GM12878 (cell line): Measurements from ENCODE around the gene CREB3L1. TPM values are rescaled to one million over a fixed set of nuclear protein-coding genes. Genes with fewer than 3 reads are reported as not detected.

Experiments used
- BCL3 ChIP-seq: IDR thresholded peaks from 2 replicates; pipeline ENCODE4 v1.6.1; 2011; ENCODE audit warnings: borderline replicate concordance, low read depth, mild to moderate bottlenecking, moderate library complexity, low read length; ENCODE audit not compliant: insufficient read depth, poor library complexity, severe bottlenecking
- CHD1 ChIP-seq: IDR thresholded peaks from 2 replicates; pipeline ENCODE4 v1.6.1; 2012; ENCODE audit warnings: low read depth, low read length, improper control_type of control experiment
- EGR1 ChIP-seq, 2 experiments: IDR thresholded peaks; 1 replicate in 1 of 2; 2 replicates in 1 of 2; pipeline ENCODE4 v1.6.1; 2011 to 2012; ENCODE audit warnings: low read depth in 2 of 2, low read length in 2 of 2, borderline replicate concordance in 1 of 2, mild to moderate bottlenecking in 1 of 2, moderate library complexity in 1 of 2
- ELK1 ChIP-seq: IDR thresholded peaks from 2 replicates; pipeline ENCODE4 v1.6.1; 2012; ENCODE audit warnings: low read depth, low read length, improper control_type of control experiment
- HDAC2 ChIP-seq: fragments of 200-600 bp; sonication (generic); IDR thresholded peaks from 2 replicates; pipeline ENCODE4 v1.6.1; 2017
- IKZF2 ChIP-seq, 2 experiments: fragments of 450-650 bp; IDR thresholded peaks; 2 replicates each; pipeline ENCODE4 v1.6.1; 2017; ENCODE audit warnings: mild to moderate bottlenecking in 2 of 2, moderate library complexity in 2 of 2
- MXI1 ChIP-seq: fragments of 150-350 bp; IDR thresholded peaks from 2 replicates; pipeline ENCODE4 v1.6.1; 2011; ENCODE audit warnings: low read depth, mild to moderate bottlenecking, inconsistent platforms, low read length, improper control_type of control experiment
- POU2F2 ChIP-seq: IDR thresholded peaks from 3 replicates; pipeline ENCODE4 v1.6.1; 2011; ENCODE audit warnings: low read depth, mild to moderate bottlenecking, low read length, borderline replicate concordance
- SREBF2 ChIP-seq: IDR thresholded peaks from 2 replicates; pipeline ENCODE4 v1.6.1; 2012; ENCODE audit warnings: mild to moderate bottlenecking, low read length
- ZBTB4 ChIP-seq: fragments of 450-650 bp; formaldehyde crosslinking; IDR thresholded peaks from 2 replicates; pipeline ENCODE4 v1.4.0; 2022; ENCODE audit warnings: mild to moderate bottlenecking, moderate library complexity
- ZNF24 ChIP-seq: fragments of 450-650 bp; IDR thresholded peaks from 2 replicates; pipeline ENCODE4 v1.6.1; 2017; ENCODE audit warnings: antibody characterized with exemption, mild to moderate bottlenecking
- polyA plus RNA-seq, 11 experiments: library from polyadenylated mRNA; depleted of rRNA in 4 of 11; unstranded in 6 of 11; stranded (reverse) in 5 of 11; fragments of >200 nt; fragmentation: Nextera tagmentation in 4 of 11; fragmentation: Illumina TruSeq in 1 of 11; extraction: Ambion mirVana in 4 of 11; extraction: Trizol in 1 of 11; gene quantifications; 1 replicate in 1 of 11; 2 replicates in 10 of 11; pipeline versions ENCODE4 v1.2.1 to v1.2.3, GENCODE V29; 2011 to 2016; ENCODE audit warnings: inconsistent platforms in 2 of 11, missing spikeins in 2 of 11, low read depth in 1 of 11
- total RNA-seq, 4 experiments: library from RNA; depleted of rRNA in 3 of 4; stranded (reverse); fragments of >200 nt in 3 of 4; fragmentation: Illumina TruSeq in 1 of 4; extraction: Trizol in 1 of 4; gene quantifications; 2 replicates each; pipeline versions ENCODE4 v1.2.1 to v1.2.3, GENCODE V29; 2013 to 2021
- TF ChIP-seq, protein P1 (sequence below): fragments of 450-650 bp; IDR thresholded peaks from 2 replicates; pipeline ENCODE4 v1.6.1; 2014; ENCODE audit warnings: mild to moderate bottlenecking
- TF ChIP-seq, protein P2 (sequence below): fragments of 450-650 bp; IDR thresholded peaks from 2 replicates; pipeline ENCODE4 v1.6.1; 2017; ENCODE audit warnings: mild to moderate bottlenecking
- TF ChIP-seq, protein P3 (sequence below): IDR thresholded peaks from 2 replicates; pipeline ENCODE4 v1.6.1; 2011; ENCODE audit warnings: mild to moderate bottlenecking, low read depth, low read length, moderate library complexity; ENCODE audit not compliant: insufficient replicate concordance
- TF ChIP-seq, protein P4 (sequence below): fragments of 450-650 bp; IDR thresholded peaks from 2 replicates; pipeline ENCODE4 v1.6.1; 2017; ENCODE audit warnings: mild to moderate bottlenecking, moderate library complexity

The CREB3L1 gene
- total and polyA plus RNA-seq, 10 of the 15 experiments (the other 5 are each of a cell fraction or from before 2014, with no cell fraction given) = 0.03 to 1.4 (median 0.22) TPM

DNA sequence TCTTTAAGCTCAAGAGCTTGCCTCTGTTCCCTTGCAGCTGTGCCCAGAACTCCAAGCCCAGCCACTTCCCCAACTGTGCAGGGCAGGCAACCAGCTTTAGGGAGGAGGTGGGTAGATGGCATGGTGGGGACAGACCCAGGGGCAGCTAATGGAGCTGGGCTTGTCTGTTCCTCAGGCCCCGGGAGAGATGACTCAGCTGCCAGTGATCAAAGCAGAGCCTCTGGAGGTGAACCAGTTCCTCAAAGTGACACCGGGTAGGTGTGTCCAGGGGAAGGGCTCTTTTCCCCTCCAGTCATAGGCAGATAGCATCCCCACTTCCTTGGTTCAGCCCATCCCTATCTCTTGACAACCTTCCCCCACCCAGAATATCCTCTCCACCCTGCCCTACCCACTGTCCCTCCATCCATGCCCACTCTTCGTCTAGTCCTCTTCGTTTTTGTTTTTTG, 32.4 kb downstream of the CREB3L1 start (continued):
- TF ChIP-seq POU2F2 (no peak), ELK1 (no peak), HDAC2 (no peak), CHD1 (no peak), BCL3 (no peak), SREBF2 (no peak), EGR1 (IDR thresholded peaks at IDR 0.05; ENCODE audit: borderline replicate concordance in 1 of 2, low read depth in 2 of 2, low read length in 2 of 2) (no peak), IKZF2 (IDR thresholded peaks at IDR 0.05) (0 out of 4 replicates have a peak, but pooled peaks of 1 of the 2 experiments have one; percentile 15), MXI1 (no peak), ZBTB4 (CRISPR knock-in tag) (no peak), ZNF24 (no peak)
- TF ChIP-seq, protein P1, sequence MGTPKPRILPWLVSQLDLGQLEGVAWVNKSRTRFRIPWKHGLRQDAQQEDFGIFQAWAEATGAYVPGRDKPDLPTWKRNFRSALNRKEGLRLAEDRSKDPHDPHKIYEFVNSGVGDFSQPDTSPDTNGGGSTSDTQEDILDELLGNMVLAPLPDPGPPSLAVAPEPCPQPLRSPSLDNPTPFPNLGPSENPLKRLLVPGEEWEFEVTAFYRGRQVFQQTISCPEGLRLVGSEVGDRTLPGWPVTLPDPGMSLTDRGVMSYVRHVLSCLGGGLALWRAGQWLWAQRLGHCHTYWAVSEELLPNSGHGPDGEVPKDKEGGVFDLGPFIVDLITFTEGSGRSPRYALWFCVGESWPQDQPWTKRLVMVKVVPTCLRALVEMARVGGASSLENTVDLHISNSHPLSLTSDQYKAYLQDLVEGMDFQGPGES = no peak
- TF ChIP-seq, protein P2, sequence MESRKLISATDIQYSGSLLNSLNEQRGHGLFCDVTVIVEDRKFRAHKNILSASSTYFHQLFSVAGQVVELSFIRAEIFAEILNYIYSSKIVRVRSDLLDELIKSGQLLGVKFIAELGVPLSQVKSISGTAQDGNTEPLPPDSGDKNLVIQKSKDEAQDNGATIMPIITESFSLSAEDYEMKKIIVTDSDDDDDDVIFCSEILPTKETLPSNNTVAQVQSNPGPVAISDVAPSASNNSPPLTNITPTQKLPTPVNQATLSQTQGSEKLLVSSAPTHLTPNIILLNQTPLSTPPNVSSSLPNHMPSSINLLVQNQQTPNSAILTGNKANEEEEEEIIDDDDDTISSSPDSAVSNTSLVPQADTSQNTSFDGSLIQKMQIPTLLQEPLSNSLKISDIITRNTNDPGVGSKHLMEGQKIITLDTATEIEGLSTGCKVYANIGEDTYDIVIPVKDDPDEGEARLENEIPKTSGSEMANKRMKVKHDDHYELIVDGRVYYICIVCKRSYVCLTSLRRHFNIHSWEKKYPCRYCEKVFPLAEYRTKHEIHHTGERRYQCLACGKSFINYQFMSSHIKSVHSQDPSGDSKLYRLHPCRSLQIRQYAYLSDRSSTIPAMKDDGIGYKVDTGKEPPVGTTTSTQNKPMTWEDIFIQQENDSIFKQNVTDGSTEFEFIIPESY = no peak
- TF ChIP-seq, protein P3, sequence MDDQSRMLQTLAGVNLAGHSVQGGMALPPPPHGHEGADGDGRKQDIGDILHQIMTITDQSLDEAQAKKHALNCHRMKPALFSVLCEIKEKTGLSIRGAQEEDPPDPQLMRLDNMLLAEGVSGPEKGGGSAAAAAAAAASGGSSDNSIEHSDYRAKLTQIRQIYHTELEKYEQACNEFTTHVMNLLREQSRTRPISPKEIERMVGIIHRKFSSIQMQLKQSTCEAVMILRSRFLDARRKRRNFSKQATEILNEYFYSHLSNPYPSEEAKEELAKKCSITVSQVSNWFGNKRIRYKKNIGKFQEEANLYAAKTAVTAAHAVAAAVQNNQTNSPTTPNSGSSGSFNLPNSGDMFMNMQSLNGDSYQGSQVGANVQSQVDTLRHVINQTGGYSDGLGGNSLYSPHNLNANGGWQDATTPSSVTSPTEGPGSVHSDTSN = no peak
- TF ChIP-seq, protein P4, sequence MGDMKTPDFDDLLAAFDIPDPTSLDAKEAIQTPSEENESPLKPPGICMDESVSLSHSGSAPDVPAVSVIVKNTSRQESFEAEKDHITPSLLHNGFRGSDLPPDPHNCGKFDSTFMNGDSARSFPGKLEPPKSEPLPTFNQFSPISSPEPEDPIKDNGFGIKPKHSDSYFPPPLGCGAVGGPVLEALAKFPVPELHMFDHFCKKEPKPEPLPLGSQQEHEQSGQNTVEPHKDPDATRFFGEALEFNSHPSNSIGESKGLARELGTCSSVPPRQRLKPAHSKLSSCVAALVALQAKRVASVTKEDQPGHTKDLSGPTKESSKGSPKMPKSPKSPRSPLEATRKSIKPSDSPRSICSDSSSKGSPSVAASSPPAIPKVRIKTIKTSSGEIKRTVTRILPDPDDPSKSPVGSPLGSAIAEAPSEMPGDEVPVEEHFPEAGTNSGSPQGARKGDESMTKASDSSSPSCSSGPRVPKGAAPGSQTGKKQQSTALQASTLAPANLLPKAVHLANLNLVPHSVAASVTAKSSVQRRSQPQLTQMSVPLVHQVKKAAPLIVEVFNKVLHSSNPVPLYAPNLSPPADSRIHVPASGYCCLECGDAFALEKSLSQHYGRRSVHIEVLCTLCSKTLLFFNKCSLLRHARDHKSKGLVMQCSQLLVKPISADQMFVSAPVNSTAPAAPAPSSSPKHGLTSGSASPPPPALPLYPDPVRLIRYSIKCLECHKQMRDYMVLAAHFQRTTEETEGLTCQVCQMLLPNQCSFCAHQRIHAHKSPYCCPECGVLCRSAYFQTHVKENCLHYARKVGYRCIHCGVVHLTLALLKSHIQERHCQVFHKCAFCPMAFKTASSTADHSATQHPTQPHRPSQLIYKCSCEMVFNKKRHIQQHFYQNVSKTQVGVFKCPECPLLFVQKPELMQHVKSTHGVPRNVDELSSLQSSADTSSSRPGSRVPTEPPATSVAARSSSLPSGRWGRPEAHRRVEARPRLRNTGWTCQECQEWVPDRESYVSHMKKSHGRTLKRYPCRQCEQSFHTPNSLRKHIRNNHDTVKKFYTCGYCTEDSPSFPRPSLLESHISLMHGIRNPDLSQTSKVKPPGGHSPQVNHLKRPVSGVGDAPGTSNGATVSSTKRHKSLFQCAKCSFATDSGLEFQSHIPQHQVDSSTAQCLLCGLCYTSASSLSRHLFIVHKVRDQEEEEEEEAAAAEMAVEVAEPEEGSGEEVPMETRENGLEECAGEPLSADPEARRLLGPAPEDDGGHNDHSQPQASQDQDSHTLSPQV = no peak
